Fibroblast of skin of right quadriceps (primary cell): ENCODE data around the gene KCNMB2.
"Not testable (repeated sequence)": the region's sequence is repeated elsewhere in the genome, so short reads cannot be mapped to it uniquely, and the experiment has no call there.

ENCODE experiments used
- DNase-seq: peaks from one replicate; pipeline ENCODE4 v3.0.0-alpha.2; 2013

KCNMB2 gene

GRCh38 chr3:178520451-178520850 lies 15.8 kb upstream of the KCNMB2 start:
- peak; percentile 37 for DNase-seq

DNA sequence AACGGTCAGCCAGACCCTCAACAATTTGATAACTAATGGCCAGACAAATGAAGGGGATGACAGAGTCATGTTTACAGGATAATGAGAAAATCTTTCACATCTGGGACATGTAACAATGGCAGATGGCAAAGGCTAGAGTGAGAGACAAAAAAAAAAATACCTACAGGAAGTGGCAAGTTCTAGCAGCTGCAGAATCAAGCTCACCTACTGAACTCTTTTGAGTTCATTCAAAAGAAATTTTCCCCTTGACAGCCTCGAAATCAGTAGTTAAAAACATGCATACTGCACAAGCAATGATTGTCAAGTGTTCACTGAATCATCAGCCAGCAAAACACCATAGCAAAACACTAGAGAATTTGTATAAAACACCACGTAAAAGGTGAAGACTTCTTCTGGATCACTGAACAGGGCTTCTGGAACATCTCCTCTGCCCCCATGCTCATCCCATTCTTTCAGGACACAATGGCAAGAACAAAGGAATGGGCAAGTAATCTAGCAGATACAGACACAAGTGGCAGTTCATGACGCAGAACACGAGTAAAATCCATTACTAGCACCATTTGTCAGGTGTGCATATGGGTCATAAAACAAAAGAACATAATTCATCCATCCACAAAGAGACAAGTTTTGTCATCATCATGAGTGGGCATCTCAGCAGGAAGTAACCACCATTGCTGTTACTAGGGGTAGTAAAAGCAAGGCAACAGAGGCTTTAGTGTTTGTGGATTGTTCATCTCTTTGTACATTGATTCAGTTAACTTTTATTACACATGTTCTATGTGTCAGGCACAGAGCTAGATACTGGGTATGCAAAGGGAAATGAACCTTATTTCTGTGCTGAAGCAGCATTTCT lies 13.8 kb upstream of the KCNMB2 start:
- DNase-seq = no peak

DNA sequence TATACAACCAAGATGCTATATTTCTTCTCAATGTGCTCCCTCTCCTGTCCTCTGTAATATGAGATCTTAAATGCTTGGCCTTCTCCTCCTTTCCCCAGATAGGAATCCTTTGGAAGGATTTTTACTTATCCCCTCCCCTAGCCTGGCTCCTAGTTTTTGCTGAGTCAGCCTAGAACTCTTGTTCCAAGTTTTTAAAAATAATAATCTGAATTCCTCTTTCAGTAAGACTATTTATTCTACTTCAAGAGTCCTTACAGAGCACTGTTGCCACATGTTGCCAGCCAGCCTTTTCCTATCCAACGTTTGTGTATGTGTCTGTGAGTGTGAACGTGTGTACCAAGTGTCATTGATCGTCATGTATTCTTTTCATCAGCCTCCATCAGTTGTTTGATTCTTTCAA lies 11.0 kb upstream of the KCNMB2 start:
- DNase-seq = peak; percentile 40

DNA sequence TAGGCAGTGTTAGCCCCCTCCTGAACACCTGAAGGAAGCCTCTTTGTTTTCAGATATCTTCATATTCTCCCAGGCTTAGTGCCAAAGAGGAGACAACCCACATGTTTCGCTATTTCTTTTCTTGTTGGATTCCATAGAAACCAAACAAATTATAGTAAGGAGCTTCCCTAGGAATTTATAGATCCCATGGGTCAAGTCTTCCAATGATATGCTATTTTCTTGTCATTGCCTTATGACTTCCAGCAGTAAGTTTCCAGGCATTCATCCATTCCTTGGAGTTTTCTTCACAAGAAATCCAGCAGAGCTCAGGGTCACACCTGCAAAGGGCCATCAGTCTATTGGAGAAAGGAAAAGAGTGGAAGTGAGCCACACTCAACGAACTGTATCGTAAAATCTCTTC lies 9.9 kb upstream of the KCNMB2 start:
- DNase-seq = no peak

GRCh38 chr3:178527981-178528380 lies 8.3 kb upstream of the KCNMB2 start:
- DNase-seq = no peak

DNA sequence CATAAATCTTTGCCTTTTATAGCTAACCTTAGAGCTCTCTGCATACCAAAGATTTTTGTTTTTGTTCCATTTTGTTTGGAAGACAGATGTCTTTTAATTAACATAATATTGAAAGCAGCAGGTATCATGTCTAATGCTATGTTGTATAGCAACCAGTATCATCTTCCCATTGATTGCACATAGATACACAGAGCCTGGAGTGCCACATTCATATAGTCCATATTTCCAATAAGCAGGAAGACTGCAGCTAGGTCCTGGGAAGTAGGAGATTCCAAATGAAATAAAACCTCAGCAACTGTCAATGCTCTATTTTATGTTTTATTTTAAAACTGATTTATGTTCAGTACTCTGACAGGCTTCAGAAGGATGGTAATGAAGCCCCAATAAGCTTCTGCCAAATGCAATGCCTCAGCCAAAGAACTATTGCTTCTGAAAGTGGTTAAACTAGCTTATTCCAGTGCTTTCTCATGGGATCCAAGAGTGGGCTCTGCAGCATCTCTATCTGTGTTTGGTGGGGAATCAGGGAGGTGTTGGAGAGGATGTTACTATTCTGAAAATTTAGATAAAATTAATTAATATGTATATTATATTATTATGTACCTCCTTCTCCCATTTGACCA lies 6.5 kb upstream of the KCNMB2 start:
- no peak for DNase-seq

DNA sequence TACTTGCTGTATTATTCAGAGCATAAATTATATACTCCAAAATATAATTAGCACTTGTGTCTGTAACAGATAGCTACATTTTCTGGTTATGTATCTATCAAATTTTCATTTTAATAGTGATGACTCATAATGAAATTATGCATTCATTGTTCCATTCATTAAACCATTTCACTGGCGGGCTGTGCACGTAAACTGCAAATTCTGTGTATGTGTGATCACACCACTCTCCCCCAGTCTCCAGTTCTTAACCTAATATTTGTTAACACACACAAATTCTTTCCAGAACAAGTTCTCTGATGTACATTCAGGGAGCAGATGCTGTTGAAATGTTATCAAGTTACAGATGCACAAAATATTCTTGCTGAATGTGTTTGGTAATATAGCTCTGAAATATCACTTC lies 3.8 kb upstream of the KCNMB2 start:
- DNase-seq = peak; percentile 58

- no peak for DNase-seq
Measured at GRCh38 chr3:178537122-178537705, 978 bp downstream of the KCNMB2 start.

DNA sequence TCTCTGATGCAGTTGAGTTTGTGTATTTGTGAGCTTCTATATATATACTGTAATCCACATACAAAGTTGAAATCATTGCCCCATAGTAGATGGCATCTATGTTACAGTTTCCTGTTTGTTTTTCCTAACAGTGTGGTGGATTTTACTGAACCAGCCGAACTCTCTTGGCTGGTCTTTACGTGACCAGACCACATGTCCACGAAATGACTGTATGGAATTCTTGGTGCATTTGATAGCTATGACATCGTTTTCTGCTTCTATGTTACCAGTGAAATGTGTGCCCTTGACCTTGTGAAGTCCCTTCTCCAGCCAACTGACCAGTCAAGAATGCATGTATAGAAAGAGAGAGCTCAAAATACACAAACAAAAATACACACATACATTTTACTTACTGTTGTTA lies 1.8 kb downstream of the KCNMB2 start:
- DNase-seq = no peak

GRCh38 chr3:178540184-178540583 lies 3.9 kb downstream of the KCNMB2 start:
- no peak for DNase-seq

GRCh38 chr3:178545337-178545736 lies 9.1 kb downstream of the KCNMB2 start:
- DNase-seq = no peak

DNA sequence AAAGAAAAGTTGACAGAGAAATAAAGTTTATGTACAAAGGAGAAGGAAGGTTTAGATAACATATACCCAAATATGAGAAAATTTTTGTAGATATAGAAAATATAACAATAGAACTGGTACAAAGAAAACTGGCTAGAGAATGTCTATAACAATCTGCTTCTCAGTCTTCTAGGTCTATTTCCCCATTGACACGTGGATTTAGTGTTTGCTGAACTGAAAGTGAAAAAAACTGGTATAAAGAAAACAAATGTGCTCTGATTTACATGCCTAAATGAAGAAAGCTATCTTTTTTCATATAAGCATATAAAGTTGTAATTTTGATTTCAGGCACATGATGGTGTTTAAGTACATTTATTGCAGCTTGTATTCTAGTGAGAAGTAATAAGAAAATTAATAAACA lies 9.8 kb downstream of the KCNMB2 start:
- no peak for DNase-seq

DNA sequence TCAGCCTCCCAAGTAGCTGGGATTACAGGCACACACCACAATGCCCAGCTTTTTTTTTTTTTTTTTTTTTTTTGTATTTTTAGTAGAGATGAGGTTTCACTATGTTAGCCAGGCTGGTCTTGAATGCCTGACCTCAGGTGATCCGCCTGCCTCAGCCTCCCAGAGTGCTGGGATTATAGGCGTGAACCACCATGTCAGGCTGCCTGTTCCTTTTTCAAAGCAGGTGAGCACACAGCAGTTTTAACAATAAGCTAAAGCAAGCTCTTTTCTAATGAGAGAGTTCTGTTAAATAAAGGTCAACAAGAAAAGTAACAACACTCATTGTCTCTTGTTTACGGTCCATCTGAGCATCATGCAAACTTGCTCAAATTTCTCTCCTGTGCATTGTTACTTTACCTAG lies 13.2 kb downstream of the KCNMB2 start:
- DNase-seq = not testable (repeated sequence)

DNA sequence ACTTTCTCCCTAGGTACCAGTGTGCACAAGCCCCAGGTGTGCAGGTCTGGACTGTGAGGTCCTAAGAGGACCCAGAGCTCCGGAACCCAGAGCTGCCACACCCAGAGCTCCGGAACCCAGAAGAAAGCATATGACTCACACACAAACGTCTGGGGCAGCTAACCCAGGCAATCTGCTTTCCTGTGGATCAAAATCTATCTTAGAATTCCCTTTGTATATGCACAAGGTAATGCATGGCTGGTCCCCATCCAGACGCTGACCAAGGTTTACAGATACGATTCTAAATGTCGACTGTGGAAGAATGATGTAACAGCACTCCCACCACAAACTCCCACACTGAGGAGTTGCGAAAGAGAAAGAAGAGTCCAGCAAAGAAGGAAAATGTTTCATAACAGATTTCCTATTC lies 15.7 kb downstream of the KCNMB2 start:
- DNase-seq = peak; percentile 24

DNA sequence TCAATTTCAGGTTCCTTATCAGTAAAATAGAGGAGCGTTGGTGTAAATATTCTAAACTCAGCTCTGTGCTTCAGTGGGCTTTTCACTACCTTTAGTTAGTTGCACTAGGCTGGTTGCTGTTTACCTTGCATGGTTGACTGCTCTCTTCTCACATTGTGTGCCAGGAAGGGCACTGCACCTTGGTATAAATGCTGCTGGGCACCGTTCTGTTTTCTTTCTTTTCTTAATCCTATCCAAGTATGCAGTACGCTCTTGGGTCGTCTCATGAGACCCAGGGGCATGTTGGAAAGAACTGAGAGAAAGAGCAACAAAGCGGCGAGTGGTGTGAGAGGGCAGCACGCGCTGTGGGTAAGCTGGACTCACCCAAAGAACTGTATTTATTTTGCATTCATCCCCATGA lies 22.4 kb downstream of the KCNMB2 start:
- no peak for DNase-seq

DNA sequence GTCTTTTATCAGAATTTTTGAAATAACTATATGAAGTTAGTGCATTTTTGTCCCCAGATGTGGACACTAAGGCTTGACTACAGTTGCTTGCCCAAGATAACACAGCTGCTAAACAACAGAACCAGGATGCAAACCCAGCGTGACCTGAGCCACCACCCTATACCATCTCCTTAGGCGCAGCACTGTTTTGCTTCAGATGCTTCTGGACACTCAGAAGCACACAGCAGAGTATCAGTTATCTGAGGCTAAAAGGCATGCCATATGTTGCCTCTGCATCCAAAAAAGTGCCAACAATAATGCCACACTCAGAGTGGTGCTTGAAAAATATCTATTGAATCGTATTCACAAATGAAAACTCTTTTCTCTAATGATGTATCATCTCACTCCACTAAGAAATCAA lies 24.5 kb downstream of the KCNMB2 start:
- DNase-seq = no peak

GRCh38 chr3:178561239-178561638 lies 25.0 kb downstream of the KCNMB2 start:
- no peak for DNase-seq

DNA sequence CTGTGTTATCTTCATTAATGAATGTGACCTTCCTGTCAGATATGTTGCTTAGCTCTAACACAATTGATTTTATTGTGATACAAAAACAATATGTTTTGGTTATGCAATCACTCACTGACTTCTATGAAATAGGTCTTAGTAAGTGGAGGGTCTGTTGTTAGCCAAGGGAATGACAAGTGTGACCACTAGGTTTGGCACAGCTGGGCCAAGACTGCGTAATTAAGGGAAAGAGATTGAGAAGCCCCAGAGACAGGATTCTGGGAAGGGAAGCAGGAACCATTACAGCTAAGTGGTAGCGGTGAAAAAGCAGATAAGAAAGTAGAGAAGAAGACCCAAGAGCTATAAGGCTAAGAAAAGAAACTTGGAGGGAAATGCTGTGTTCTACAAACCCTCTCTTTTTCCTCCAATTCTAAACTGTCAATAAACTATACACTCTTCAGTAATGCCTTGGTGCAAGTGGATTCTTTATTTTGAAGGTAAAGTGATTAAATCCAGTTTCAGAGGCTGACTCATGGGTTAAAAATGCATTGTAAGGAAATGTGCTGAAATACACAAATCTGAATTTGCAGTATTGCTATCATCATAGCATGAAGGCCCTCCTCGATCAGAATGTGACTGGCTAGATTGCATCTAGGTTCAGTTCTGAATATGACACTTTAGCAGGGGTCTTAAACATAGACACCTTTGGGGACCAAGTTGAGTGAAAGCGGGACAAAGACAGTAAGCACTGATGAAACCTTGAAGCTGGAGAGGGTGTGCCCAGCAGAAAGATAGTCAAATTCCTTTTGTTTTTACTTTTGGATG lies 26.1 kb downstream of the KCNMB2 start:
- DNase-seq = peak; percentile 29

- DNase-seq = peak; percentile 12
Measured at GRCh38 chr3:178562947-178563232, 26.7 kb downstream of the KCNMB2 start.

GRCh38 chr3:178567611-178568010 lies 31.4 kb downstream of the KCNMB2 start:
- DNase-seq = no peak

- DNase-seq = peak; percentile 8
Measured at GRCh38 chr3:178568155-178568731, 32.0 kb downstream of the KCNMB2 start.

GRCh38 chr3:178568911-178569310 lies 32.7 kb downstream of the KCNMB2 start:
- no peak for DNase-seq

DNA sequence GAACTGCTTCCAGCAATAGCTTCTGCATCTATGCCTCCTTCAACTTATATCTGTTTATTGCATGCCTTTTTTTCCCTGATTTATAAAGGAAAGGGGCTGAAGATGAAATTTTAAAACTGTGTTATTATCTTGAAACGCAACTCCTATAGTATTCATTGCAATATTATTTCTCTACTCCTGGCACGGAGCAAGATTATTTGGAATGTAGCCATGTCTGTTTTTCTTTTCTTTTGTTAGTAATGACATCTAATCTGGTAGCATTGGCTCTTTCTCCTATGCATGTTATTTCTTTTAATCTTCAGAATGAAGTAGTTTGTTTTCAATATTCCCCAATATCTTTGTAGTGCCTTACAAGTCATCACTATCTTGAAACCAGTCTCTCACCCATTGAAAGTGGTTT lies 33.6 kb downstream of the KCNMB2 start:
- DNase-seq = no peak
